Measurements from ENCODE around the gene FNDC10.
"Not testable (repeated sequence)": the region's sequence is repeated elsewhere in the genome, so short reads cannot be mapped to it uniquely, and the experiment has no call there.

Gene FNDC10

GRCh38 chr1:1599935-1600860 is at the start of gene FNDC10:
Gene FNDC10, minus strand, starts transcription at chr1:1600135. Its CDS starts 120 bp downstream, at chr1:1600015.
- in situ Hi-C loops (cut with MboI; ENCODE audit: low sequenced_read_pairs), result no loop called here

- in situ Hi-C loops (cut with MboI; ENCODE audit: low sequenced_read_pairs), result not testable (repeated sequence)
Measured at GRCh38 chr1:1648265-1648664, 48.3 kb upstream of the FNDC10 start.

GRCh38 chr1:1647567-1648241 is 47.8 kb upstream of the FNDC10 start:
- in situ Hi-C loops (cut with MboI; ENCODE audit: low sequenced_read_pairs), result not testable (repeated sequence)

DNA sequence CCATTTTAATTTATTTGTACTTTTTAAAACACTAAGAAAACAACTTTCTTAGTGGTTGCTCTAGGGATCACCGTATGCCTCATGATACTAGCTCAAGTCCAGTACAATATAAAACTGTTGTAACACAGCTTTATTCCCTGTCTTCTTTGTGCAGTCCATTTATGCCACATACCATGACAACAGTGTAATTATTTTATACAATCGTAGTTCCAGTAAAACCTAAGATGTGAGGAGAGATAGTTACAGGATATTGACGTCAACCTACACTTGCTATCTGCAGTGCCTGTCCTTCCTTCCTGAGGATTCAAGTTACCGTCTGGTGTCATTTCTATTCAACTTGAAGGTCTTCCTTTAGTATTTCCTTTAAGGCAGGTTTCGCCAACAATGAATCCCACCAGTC is 46.4 kb upstream of the FNDC10 start:
- in situ Hi-C loops (cut with MboI; ENCODE audit: low sequenced_read_pairs), result not testable (repeated sequence)

DNA sequence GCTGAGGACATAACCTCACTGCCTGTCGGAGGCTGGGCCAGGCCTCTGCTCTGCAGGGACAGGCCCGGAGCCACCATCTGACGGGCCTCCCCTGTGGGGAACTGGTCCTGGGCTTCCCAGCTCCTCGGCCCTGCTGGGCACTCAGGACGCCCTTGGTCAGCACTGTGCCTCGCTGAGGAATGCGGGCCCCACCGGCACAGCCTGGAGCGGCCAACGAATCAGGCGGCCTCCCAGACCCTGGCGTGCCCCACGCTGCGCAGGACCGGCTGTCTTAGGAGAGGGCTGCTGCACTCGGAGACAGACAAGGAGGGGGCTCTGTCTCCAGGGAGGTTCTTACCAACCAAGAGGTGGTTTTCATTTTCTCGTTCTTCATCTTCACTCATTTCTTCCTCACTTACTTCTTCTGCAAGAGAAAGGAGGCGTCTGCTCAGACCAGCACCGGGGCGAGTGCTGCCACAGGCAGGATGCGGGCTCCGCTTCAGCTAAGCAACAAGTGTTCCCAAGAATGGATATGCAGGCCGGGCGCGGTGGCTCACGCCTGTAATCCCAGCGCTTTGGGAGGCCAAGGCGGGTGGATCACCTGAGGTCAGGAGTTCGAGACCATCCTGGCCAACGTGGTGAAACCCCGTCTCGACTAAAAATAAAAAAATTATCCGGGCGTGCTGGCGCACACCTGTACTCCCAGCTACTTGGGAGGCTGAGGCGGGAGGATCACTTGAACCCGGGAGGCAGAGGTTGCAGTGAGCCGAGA is 41.0 kb upstream of the FNDC10 start:
- in situ Hi-C loops (cut with MboI; ENCODE audit: low sequenced_read_pairs), result not testable (repeated sequence)

- in situ Hi-C loops (cut with MboI; ENCODE audit: low sequenced_read_pairs), result not testable (repeated sequence)
Measured at GRCh38 chr1:1640081-1640480, 40.1 kb upstream of the FNDC10 start.

DNA sequence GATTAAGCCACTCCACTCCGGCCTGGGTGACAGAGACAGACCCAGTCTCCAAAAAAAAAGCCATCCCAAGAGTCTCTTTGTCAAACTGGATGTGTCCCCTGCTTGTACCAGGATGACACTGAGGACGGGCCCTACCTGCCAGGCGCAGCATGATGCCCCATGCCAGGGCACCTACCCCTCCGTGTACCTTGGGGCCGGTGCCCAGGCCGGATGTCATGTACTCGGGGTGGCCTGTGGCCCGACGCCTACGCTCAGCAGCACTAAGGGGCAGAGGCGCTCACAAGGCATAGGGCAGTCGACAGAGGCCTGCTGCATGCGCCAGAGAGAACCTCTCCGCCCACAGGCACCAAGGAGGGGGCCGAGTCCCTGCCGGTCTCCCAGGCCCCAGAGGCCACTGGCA is 39.4 kb upstream of the FNDC10 start:
- in situ Hi-C loops (cut with MboI; ENCODE audit: low sequenced_read_pairs), result not testable (repeated sequence)

- in situ Hi-C loops (cut with MboI; ENCODE audit: low sequenced_read_pairs), result not testable (repeated sequence)
Measured at GRCh38 chr1:1638528-1638927, 38.6 kb upstream of the FNDC10 start.

DNA sequence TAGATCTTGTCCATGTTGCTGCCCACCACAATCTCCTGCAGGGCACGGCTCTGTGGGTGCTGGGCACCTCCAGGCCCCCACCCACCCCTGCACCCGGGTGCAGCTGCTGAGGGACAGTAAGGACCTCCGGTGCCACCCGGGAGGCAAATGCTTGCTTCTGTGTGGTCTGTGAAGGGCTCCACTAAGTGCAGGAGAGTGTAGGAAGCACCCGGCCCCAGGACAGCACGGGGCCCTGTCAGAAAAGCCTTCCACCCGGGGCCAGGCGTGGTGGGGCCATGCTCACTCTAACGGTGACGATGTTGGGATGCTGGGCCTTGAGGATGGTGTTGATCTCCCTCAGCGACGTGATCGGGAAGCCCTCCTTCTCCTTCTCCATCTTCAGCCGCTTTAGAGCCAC is 37.5 kb upstream of the FNDC10 start:
- in situ Hi-C loops (cut with MboI; ENCODE audit: low sequenced_read_pairs), result not testable (repeated sequence)

GRCh38 chr1:1636621-1637478 is 36.9 kb upstream of the FNDC10 start:
- in situ Hi-C loops (cut with MboI; ENCODE audit: low sequenced_read_pairs), result not testable (repeated sequence)

GRCh38 chr1:1634613-1635012 is 34.7 kb upstream of the FNDC10 start:
- in situ Hi-C loops (cut with MboI; ENCODE audit: low sequenced_read_pairs), result not testable (repeated sequence)

DNA sequence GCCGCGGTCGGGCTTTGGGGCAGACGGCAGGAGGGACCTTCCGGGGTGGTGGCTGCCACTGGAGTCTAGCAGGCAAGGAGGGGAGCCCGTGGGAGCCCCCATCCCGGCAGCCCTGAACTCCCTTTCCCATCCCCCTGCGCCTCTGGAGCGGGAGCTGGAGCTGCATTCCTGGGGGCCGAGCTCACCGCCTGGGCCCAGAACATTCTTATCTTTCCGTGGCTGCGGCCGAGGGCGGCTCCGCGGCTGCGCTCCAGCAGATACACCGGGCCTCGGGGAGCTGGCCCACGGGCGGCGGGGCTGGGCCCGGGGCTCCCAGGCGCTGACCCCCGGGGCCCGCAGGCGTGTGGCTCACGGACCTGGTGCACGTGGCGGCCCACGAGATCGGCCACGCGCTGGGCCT is 33.5 kb upstream of the FNDC10 start:
- in situ Hi-C loops (cut with MboI; ENCODE audit: low sequenced_read_pairs), result not testable (repeated sequence)

DNA sequence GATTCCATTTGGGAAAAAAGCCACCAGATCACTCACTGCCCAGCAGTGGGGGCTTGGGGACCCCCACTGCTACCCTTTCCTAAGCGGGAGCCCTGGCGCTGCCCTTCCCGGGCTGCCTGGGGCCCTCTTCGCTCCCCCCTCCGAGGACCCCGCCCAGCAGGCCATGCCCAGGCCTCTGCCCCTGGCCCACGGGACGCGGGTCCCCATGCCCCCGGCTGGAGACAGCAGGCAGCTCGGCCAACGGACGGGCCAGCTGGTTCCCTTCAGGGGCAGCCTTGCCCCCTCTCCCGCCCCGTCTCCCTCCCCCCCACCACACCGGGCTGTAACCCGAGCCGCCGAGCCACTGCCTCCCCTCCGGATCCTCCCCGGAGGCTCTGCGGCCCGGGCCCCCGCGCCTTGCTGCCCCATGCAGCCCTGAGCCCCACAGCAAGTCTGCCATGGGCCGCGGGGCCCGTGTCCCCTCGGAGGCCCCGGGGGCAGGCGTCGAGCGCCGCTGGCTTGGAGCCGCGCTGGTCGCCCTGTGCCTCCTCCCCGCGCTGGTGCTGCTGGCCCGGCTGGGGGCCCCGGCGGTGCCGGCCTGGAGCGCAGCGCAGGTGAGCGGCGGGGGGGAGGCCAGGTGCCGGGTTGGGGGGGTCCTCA is 32.0 kb upstream of the FNDC10 start, which contains the start of gene MMP23B:
MMP23B (plus strand) TSS at position 392 of the 639 bp plus-strand sequence; CDS start at position 438, 46 bp downstream.
- in situ Hi-C loops (cut with MboI; ENCODE audit: low sequenced_read_pairs), result no loop called here

DNA sequence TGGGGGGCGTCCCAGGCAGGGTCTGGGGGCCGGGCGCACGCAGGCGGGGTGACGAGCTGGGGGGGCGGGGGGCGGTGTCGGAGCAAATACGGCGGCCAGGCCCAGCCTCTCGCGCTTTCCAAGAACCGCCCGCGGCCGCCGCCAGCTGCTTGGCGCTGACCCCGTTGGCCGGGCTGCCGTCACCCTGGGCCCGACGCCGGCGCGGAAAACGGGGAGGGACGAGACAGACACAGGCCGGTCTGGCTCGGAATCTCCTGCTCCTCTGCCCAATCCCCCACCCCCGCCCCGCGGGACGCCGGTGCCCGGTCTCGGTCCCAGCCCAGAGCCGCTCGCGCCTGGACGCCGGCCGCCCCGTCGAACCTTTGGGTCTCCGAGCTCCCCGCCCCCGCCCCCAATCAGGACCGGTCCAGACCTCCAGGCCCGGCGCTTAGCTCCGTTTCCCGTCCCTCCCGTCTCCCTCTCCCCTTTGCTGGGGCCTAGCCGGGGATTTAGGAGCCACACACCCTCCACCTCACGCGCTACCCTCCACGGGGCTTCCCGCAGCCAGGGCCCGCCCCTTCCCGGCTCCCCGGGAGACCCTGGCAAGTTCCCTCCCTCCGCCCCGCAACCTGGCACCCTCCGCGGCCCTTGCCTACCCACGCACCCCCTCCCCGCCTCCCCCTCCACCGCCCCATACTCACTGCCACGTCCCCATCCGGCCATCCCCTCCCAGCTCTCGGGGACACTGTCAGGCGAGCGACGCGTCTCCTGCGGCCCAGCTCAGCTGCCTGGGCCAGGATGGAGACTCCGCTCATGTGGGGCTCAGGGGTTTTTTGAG is 31.2 kb upstream of the FNDC10 start:
- in situ Hi-C loops (cut with MboI; ENCODE audit: low sequenced_read_pairs), result no loop called here

DNA sequence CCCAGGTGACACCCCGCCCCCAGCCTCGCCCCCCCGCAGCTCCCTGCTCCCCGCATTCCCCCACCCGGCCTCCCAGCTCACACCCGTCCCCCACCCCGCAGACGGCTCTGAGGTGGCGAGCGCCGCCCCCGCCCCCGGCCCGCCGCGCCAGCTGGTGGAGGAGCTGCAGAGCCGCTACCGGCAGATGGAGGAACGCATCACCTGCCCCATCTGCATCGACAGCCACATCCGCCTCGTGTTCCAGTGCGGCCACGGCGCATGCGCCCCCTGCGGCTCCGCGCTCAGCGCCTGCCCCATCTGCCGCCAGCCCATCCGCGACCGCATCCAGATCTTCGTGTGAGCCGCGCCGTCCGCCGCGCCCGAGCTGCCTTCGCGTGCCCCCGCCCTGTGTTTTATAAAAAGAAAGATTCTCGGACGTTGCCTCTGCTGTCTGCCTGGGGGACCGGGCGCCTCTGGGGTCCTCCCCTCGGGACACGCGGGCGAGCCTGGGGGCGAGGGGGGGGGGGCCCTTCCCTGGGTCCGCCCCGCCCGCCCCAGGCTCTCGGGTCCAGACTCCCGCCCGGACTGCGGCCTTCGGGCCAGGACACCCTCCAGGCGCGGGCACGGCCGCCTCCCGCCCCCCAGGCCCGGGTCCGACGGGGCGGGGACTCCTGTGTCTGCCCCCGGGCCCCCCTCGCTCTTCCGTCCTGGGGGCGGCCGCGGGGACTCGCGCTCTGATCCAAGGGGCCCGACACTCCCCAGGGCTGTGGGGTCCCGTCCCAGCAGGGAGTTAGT is 30.4 kb upstream of the FNDC10 start:
- in situ Hi-C loops (cut with MboI; ENCODE audit: low sequenced_read_pairs), result no loop called here

DNA sequence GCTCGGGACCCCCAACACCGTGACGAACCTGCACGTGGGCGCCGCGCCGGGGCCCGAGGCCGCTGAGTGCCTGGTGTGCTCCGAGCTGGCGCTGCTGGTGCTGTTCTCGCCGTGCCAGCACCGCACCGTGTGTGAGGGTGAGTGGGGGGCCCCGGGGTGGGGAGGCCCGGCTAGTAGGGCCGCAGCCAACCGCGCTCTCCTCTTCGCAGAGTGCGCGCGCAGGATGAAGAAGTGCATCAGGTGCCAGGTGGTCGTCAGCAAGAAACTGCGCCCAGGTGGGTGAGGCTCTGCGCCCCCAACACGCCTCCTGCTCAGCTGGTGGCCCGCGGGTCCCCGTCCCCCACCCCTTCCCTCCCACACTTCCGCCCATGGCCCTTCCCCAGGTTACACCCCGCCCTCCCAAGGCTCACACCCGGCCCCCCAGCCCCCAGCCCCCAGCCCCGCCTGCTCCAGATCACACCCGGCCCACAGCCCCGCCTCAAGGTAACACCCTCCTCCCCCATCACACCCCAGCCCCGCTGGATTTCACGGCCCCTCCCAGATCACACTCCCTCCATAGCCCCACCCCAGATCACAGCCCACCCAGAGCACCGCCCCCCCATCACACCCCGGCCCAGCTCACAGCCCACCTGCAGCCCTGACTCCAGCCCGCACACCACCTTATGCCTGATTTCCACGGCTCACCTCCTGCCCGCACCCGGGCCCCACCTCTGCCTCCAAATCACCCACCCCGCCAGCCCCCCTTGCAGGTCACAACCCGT is 29.7 kb upstream of the FNDC10 start:
- in situ Hi-C loops (cut with MboI; ENCODE audit: low sequenced_read_pairs), result no loop called here

DNA sequence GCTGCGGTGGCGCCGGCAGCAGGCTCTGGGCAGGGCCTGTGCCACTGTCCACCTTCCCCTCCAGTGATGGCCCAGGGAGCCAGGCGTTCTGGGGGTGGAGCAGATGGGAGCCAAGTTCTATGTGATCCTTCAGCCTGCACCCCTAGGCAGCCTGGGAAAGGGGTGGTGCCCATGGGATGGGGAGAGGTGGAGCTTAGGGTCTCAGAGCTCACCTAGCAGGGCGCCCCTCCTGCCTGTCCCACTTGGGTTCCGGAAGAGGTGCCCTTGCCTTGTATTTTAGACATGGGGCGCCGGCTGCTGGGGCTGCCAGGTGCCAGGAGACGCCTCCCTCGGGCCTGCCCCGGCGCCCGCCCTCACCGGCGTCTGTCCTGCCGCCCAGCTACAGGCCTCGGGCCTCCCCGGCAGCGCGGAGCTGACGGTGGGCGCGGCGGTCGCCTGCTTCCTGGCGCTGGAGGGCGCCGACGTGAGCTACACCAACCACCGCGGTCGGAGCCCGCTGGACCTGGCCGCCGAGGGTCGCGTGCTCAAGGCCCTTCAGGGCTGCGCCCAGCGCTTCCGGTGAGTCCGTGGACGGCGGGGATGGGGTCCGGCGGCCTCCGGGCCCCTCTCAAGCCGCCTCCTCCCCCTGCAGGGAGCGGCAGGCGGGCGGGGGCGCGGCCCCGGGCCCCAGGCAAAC is 29.0 kb upstream of the FNDC10 start:
- in situ Hi-C loops (cut with MboI; ENCODE audit: low sequenced_read_pairs), result no loop called here
